GM18867 (cell line): ENCODE data around the gene KCNH8.
"Not testable (repeated sequence)": the region's sequence is repeated elsewhere in the genome, so short reads cannot be mapped to it uniquely, and the experiment has no call there.

Experiments used
- ATAC-seq: cut with Tn5 transposase; IDR thresholded peaks from one replicate; pipeline ENCODE4 v1.9.1; 2021; ENCODE audit warnings: mild to moderate bottlenecking, moderate library complexity; ENCODE audit not compliant: unreplicated experiment

Gene KCNH8

DNA sequence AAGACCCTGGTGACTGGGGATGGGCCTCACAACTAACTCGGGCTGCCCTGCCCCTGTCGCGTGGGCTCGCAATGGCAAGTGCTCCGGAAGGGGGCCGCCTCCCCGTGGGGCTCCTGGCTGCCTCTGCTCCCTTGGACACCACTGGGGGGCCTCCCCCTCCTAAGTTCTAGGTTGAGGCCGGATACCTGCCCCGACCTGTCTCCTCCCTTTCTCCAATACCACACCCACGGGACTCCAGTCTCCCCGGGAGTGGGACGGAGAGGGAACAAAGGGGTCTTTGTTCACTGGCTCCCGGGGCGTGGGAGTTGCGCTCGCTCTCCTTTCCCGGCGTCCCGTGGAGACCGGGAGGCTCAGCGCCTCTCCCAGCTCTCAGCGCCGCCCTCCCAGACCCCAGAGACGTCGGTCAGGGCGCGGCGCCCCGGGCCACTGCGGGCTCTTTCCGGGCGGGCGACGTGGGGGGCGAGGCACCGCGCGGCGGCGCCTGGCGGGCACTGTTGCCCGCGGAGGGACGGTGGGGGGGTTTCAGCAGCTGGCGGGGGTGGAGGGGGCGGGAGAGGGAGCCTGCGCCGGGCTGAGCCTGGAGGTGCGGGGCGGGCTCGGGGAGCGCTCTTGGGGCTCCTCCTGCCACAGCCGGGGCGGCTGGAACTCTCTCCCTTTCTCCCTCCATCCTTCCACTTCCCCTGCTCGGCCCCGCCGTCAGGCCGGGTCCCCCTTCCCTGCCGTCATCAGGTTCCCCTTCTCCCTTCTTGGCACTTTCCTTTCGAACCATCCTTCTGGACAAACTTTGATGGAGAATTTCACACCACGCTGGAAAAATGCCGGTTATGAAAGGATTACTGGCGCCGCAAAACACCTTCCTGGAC, at the start of gene KCNH8:
TSS of gene KCNH8 (plus strand) at position 606 of the 863 bp plus-strand sequence. CDS start at position 816, 210 bp downstream.
- ATAC-seq = no peak

DNA sequence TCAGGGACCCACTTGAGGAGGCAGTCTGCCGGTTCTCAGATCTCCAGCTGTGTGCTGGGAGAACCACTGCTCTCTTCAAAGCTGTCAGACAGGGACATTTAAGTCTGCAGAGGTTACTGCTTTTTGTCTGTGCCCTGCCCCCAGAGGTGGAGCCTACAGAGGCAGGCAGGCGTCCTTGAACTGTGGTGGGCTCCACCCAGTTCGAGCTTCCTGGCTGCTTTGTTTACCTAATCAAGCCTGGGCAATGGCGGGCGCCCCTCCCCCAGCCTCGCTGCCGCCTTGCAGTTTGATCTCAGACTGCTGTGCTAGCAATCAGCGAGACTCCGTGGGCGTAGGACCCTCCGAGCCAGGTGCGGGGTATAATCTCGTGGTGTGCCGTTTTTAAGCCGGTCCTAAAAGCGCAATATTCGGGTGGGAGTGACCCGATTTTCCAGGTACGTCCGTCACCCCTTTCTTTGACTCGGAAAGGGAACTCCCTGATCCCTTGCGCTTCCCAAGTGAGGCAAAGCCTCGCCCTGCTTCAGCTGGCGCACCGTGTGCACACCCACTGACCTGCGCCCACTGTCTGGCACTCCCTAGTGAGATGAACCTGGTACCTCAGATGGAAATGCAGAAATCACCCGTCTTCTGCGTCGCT, 45.5 kb upstream of the KCNH8 start:
- not testable (repeated sequence) for ATAC-seq

DNA sequence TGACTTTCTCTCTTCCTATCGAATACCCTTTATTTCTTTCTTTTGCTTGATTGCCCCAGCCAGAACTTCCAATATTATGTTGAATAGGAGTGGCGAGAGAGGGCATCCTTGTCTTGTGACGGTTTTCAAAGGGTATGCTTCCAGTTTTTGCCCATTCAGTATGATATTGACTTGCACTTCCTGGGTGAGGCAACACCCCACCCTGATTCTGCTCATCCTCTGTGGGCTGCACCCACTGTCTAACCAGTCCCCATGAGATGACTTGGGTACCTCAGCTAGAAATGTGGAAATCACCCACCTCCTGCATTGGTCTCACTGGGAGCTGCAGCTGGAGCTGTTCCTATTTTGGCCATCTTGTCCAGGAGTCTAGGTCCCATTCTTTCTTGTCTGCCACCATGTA, 44.8 kb upstream of the KCNH8 start:
- ATAC-seq = no peak

DNA sequence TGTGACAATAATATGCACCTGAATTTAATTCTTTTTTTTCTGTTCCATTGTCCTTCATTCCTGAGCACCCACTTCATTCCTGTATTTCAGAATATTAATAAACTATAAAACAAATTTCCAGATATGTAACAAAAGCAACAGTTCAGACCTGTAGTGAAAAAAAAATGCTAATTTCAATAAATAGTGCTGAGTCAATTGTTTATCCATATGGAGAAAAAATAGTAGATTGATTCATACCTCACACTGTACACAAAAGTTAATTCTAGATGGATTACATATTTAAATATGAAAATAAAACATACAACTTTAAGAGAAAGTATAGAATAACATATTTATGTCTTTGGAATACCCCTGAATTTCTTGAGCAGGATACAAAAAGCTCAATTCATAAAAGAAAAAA, 43.9 kb upstream of the KCNH8 start:
- ATAC-seq = no peak

- no peak for ATAC-seq
Measured at GRCh38 chr3:19105826-19106225, 42.5 kb upstream of the KCNH8 start.

GRCh38 chr3:19106307-19106706, 42.0 kb upstream of the KCNH8 start:
- no peak for ATAC-seq

GRCh38 chr3:19107719-19108118, 40.6 kb upstream of the KCNH8 start:
- no peak for ATAC-seq

DNA sequence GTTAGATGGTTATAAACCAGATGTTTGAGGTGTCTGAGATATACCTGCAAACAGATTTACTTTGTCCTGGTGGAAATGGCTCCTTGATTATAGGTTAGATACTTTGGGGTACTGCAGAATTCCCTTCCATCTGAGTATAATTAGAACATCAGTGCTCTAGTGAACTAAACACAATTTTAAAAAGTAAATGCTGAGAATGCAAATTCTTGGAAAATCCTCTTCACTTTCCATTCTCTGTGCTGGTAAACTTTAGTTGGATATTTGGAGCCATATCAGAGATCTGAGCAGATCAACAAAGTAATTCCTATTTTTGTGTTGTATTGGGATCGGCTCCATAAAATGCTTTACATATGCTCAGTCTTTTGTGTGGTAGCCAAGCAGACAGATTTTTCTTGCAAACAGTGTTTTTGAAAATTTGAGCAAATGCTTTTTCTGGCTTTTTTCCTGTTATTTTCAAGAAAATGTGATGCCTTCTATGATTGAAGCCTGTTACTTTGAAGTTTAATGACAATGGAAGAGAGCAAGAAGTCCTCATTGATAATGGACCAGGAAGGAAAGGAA, 37.9 kb upstream of the KCNH8 start:
- ATAC-seq = no peak

DNA sequence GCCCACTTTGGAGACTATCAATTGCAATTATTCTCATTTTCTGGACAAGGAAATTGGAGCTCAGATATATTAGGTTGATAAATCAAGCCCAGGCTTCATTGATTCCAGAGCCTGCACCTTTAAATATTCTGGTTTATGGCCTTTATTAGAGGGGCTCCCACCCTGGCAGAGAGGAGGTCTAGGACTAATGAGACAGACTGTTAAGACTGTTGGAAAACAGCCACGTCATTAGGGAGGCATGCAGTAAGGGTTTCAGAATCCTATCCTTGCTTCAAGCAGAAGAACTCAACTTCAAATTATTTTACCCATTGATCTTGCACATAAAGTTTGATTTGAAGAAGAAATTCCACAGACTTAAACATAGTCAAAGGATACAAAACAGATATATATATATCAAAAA, 33.8 kb upstream of the KCNH8 start:
- no peak for ATAC-seq

- ATAC-seq = no peak
Measured at GRCh38 chr3:19116239-19116638, 32.1 kb upstream of the KCNH8 start.

DNA sequence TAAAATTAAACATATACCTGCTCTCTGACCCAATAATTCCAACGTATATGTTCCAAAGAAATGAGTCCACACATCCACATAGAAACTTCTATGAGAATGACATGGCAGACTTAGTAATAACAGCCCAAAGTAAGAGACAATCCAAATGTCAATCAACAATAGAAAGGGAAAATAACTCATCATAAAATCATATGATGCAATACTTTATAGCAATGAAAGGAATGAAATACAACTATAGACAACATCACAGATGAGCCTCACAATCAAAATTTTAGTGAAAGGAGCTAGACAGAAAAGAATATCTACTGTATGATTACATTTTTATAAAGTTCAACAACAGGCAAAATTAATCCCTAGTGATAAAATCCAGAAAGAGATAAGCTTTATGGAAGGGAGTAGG, 23.6 kb upstream of the KCNH8 start:
- no peak for ATAC-seq

DNA sequence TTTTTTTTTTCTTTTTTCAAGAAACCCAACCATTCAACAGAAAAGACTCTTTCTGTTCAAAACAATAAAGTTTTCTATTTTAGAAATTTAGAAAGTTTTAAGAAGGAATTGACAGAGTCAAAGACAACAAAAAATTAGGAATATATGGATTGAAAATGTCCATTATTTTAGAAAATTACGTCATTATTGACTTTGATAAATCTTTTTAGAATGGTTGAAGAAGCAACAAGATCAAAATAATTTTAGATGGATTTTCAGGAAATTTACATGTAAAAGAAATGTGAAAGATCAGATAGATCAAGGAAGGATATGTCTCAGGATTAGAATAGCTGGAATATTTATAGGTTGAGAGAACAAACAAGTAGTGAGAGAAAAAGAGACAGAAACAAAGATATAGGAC, 8.4 kb upstream of the KCNH8 start:
- no peak for ATAC-seq

DNA sequence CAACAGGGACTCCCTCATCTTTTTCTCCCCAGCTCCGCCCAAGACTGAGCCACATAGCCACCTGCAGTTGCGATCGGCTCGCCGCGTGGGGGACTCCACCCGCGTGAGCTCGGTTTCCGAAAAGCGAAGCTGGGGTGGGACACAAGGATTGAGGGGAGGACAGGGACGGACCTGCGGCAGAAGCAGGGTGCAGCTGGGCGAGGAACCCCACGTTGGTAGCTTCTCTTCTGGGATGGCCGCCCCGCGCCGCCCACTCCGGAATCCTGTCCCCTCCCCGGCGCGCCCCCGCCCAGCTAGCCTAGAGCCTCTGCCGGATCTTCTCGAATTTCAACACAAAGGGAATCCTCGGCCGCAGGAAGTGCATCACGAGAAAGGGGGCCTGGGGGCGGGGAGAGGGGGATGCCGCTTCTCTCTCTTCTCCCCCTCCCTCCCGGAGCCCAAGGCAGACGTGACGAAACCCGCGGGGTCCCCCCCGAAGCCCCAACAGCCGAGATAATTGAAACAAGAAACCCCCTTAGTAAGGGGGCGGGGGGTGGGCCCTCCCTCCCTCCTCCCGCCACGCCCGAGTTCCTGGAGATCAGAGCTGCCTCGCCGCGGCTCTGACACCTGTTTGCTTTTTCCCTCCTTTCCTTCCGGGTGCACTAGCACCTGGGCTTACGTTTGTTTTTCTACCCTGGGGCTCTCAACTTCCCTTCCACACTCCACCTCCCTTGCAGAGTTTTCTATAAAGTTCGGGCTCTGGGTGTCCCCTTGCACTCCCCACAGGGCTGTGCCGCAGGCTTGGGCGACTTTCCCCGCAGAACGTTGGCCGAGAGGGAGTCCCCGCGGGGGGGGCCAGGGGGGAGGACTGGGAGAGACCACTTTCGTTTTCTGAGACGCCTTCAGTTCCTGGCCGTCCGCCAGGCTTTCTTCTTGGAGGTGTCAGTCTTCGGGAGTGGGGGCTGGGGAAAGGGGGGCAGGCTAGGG, 1.3 kb upstream of the KCNH8 start:
- peak; percentile 90 for ATAC-seq

- ATAC-seq = no peak
Measured at GRCh38 chr3:19148768-19149091, 420 bp downstream of the KCNH8 start.

GRCh38 chr3:19149368-19149767, 1.1 kb downstream of the KCNH8 start:
- no peak for ATAC-seq

- ATAC-seq = no peak
Measured at GRCh38 chr3:19151171-19151570, 2.9 kb downstream of the KCNH8 start.

DNA sequence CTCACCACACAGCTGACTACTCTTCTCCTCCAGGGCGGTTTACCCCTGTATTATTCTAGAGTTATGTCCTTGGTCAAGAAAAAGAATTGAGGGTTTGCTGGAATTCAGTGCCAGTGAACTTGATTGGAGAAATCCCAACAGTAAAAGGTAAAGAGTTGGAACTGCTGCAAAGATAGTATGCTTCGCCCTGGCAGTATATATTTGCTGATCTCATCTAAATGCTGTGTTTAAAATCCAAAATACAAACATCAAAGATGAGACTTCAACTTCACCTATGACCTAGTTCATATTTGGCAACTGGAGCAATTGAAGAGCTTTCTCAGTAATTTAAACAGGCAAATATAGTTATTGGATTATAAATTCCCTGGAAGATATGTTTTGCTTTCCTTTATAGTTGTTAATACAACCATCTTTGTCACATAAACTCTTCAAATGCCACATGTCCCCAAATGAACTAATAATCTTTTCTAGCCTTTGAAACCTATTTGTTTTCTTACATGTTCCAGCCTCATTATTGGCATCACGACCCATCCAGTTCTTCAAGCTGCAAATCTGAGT, 6.5 kb downstream of the KCNH8 start:
- ATAC-seq = no peak

GRCh38 chr3:19155375-19155774, 7.1 kb downstream of the KCNH8 start:
- no peak for ATAC-seq

- ATAC-seq = no peak
Measured at GRCh38 chr3:19159966-19160635, 11.8 kb downstream of the KCNH8 start.

- no peak for ATAC-seq
Measured at GRCh38 chr3:19165654-19166053, 17.3 kb downstream of the KCNH8 start.
